Mucosa of rectum (tissue), 2 donors: ENCODE results near the gene IL26.

Source experiments
- H3K27ac ChIP-seq, 2 donors: one replicate each; pipeline ENCODE4 v1.7.0; 2013; ENCODE audit warnings: inconsistent platforms in 2 of 2, low read depth in 2 of 2, low read length in 2 of 2
- H3K27me3 ChIP-seq, 2 donors: one replicate each; pipeline ENCODE4 v1.7.0; 2013; ENCODE audit warnings: low read length in 2 of 2; ENCODE audit not compliant: control insufficient read depth in 2 of 2, insufficient read depth in 2 of 2
- H3K36me3 ChIP-seq, 2 donors: one replicate each; pipeline ENCODE4 v1.7.0; 2013; ENCODE audit warnings: low read length in 2 of 2; ENCODE audit not compliant: control insufficient read depth in 2 of 2, insufficient read depth in 2 of 2
- H3K4me1 ChIP-seq, 2 donors: one replicate each; pipeline ENCODE4 v1.7.0; 2013; ENCODE audit warnings: low read length in 2 of 2, mild to moderate bottlenecking in 1 of 2; ENCODE audit not compliant: control insufficient read depth in 2 of 2, insufficient read depth in 2 of 2
- H3K4me3 ChIP-seq, 2 donors: one replicate each; pipeline ENCODE4 v1.7.0; 2013; ENCODE audit warnings: low read length in 2 of 2
- H3K9ac ChIP-seq, 2 donors: one replicate each; pipeline ENCODE4 v1.7.0; 2013; ENCODE audit warnings: low read length in 2 of 2, low read depth in 1 of 2, mild to moderate bottlenecking in 1 of 2
- H3K9me3 ChIP-seq, 2 donors: one replicate each; pipeline ENCODE4 v1.7.0; 2013; ENCODE audit warnings: low read length in 2 of 2; ENCODE audit not compliant: control insufficient read depth in 2 of 2
- donor health status: healthy.
- donor health status: Normal muscosa, but diverticular disease.

IL26 gene

DNA sequence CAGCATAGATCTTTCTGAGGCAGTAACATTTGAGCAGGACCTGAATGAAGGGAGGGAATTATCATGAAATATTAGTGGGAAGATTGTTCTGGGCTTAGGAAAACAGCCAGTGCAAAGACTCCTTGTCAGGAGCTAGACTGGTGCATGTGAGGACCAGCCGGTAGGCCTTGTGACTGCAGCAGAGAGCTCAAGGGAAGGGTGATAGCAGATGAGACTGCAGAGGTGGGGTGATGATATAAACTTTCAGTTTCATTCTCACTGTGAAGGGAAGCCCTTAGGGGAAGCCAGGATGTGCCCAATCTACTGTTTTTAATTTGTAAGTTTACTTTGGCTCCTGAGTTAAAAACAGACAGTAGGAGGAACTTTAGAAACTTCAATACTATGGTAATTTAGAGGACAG lies 15.4 kb upstream of the IL26 start:
- no peaks in the 10 kb centered on the region for H3K9me3 ChIP-seq
- no peak overlapping the region for H3K4me3 ChIP-seq
- H3K27me3 ChIP-seq: no peaks in the 10 kb centered on the region
- H3K9ac ChIP-seq: no peak overlapping the region
- H3K27ac ChIP-seq: no peak overlapping the region
- H3K4me1 ChIP-seq: peaks cover 0 to 4% of the 10 kb centered on the region in 2 donors
- H3K36me3 ChIP-seq: no peaks in the 10 kb centered on the region

DNA sequence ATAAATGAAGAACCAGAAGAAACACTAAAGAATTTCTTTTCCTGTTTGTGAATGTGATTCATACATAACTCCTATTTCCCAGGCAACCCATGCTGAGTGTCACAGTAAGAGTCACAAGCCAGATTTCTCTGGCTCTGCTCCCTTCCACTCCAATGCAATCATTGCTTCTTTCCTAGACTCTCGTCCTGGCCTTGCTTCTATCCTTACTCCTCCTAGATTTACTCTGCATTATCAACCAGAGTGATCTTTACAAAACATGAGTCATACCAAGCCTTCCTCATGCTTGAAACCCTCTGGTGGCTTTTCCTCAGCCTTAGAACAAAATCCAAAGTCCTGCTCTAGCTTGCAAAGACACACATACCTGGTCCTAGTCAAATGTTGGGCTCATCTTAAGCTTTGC lies 14.5 kb upstream of the IL26 start:
- Histone ChIP-seq H3K4me3 (no peak overlapping the region), H3K36me3 (no peaks in the 10 kb centered on the region), H3K9me3 (no peaks in the 10 kb centered on the region), H3K4me1 (peaks cover 0 to 4% of the 10 kb centered on the region in 2 donors), H3K27me3 (no peaks in the 10 kb centered on the region), H3K9ac (no peak overlapping the region), H3K27ac (peak overlapping the region in 1 of 2 donors; percentile 1)

- H3K27ac ChIP-seq: no peak overlapping the region
- no peaks in the 10 kb centered on the region for H3K36me3 ChIP-seq
- peaks cover 0 to 4% of the 10 kb centered on the region in 2 donors for H3K4me1 ChIP-seq
- no peaks in the 10 kb centered on the region for H3K27me3 ChIP-seq
- no peak overlapping the region for H3K9ac ChIP-seq
- H3K9me3 ChIP-seq: no peaks in the 10 kb centered on the region
- no peak overlapping the region for H3K4me3 ChIP-seq
These were observed 13.8 kb upstream of the IL26 start for GRCh38 chr12:68239309-68239982.

GRCh38 chr12:68237619-68238018 lies 12.0 kb upstream of the IL26 start:
- H3K36me3 ChIP-seq: no peaks in the 10 kb centered on the region
- H3K9me3 ChIP-seq: no peaks in the 10 kb centered on the region
- peaks cover 0 to 4% of the 10 kb centered on the region in 2 donors for H3K4me1 ChIP-seq
- H3K27me3 ChIP-seq: no peaks in the 10 kb centered on the region
- H3K27ac ChIP-seq: no peak overlapping the region
- no peak overlapping the region for H3K9ac ChIP-seq
- H3K4me3 ChIP-seq: no peak overlapping the region

- Histone ChIP-seq H3K27ac (no peak overlapping the region), H3K4me1 (peaks cover 0 to 4% of the 10 kb centered on the region in 2 donors), H3K4me3 (peak overlapping the region; percentile 49 to 72), H3K9me3 (no peaks in the 10 kb centered on the region), H3K9ac (peak overlapping the region in 1 of 2 donors; percentile 48), H3K36me3 (no peaks in the 10 kb centered on the region), H3K27me3 (no peaks in the 10 kb centered on the region)
These were observed 11.5 kb upstream of the IL26 start for GRCh38 chr12:68237078-68237477.

GRCh38 chr12:68236421-68237059 lies 10.9 kb upstream of the IL26 start:
- Histone ChIP-seq H3K4me3 (peak overlapping the region; percentile 49 to 72), H3K9ac (peak overlapping the region in 1 of 2 donors; percentile 48), H3K27ac (peak overlapping the region in 1 of 2 donors; percentile 4), H3K9me3 (no peaks in the 10 kb centered on the region), H3K36me3 (no peaks in the 10 kb centered on the region), H3K4me1 (peaks cover 0 to 4% of the 10 kb centered on the region in 2 donors), H3K27me3 (no peaks in the 10 kb centered on the region)

DNA sequence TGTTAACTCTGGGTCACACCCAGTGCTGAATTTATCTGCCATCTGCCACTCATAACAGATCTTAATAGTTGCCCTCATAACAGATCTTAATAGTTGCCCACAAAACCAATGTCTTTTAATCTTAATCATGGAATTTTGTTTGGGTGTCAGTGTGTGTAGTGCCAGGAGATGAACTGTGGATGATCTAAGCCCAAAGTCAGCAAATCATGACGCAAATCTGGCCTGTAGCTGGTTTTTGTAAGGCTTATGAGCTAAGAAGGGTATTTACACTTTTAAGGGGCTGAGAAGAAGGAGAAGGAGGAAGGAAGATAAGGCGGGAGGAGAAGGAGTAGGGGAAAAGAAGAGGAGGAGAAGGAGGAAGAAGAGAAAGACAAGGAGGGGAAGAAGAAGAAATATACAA lies 10.0 kb upstream of the IL26 start:
- no peaks in the 10 kb centered on the region for H3K9me3 ChIP-seq
- no peaks in the 10 kb centered on the region for H3K36me3 ChIP-seq
- H3K4me3 ChIP-seq: no peak overlapping the region
- H3K27ac ChIP-seq: no peak overlapping the region
- H3K4me1 ChIP-seq: peaks cover 0 to under 1% of the 10 kb centered on the region in 2 donors
- H3K9ac ChIP-seq: no peak overlapping the region
- no peaks in the 10 kb centered on the region for H3K27me3 ChIP-seq

- no peak overlapping the region for H3K4me3 ChIP-seq
- H3K9ac ChIP-seq: no peak overlapping the region
- H3K4me1 ChIP-seq: no peaks in the 10 kb centered on the region
These were observed 8.5 kb upstream of the IL26 start for GRCh38 chr12:68234140-68234539.

GRCh38 chr12:68233498-68233897 lies 7.9 kb upstream of the IL26 start:
- Histone ChIP-seq H3K9me3 (no peaks in the 10 kb centered on the region), H3K4me3 (no peak overlapping the region), H3K27me3 (no peaks in the 10 kb centered on the region), H3K4me1 (no peaks in the 10 kb centered on the region), H3K9ac (no peak overlapping the region), H3K27ac (no peak overlapping the region), H3K36me3 (no peaks in the 10 kb centered on the region)

More at GRCh38 chr12:68234140-68234539, 8.5 kb upstream of the IL26 start:
- Histone ChIP-seq H3K36me3 (no peaks in the 10 kb centered on the region), H3K27ac (no peak overlapping the region), H3K9me3 (no peaks in the 10 kb centered on the region), H3K27me3 (no peaks in the 10 kb centered on the region)

DNA sequence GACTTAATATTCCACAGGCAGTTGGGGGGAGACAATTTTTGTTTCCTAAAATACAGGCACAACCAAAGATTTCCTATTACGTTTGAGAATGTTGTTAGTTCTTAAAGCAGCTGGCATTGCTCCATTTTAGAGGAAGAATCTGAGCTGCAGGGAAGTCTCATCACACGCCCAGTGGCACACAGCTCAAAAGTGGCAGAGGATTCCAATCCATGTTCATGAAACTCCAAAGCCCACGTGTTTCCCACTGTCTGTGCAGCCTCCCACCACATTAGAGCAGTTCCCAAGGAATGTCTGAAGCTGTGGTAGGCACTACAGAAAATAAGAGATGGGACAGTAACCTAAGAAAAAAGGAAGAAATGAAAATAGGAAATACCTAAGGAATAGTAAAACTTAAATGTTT lies 6.1 kb upstream of the IL26 start:
- Histone ChIP-seq H3K4me3 (no peak overlapping the region), H3K36me3 (no peaks in the 10 kb centered on the region), H3K9me3 (no peaks in the 10 kb centered on the region), H3K4me1 (no peaks in the 10 kb centered on the region), H3K9ac (no peak overlapping the region), H3K27me3 (no peaks in the 10 kb centered on the region), H3K27ac (no peak overlapping the region)
